Measurements from ENCODE around the gene CPB2.

DNA sequence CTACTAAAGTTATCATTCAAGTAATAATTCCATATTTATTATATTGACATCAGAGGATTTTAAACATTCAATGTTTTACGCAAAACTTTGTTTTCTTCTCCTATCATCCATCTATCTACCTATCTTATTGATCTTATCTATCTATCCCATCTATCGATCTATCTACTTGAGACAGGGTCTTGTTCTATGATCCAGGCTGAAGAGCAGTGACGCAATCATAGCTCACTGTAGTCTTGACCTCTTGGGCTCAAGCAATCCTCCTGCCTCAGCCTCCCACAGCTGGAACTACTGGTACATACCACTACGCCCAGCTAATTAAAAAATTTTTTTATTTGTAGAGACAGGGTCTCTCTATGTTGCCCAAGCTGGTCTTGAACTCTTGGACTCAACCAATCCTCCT lies 79.7 kb downstream of the CPB2 start:
- TF ChIP-seq, protein P1, sequence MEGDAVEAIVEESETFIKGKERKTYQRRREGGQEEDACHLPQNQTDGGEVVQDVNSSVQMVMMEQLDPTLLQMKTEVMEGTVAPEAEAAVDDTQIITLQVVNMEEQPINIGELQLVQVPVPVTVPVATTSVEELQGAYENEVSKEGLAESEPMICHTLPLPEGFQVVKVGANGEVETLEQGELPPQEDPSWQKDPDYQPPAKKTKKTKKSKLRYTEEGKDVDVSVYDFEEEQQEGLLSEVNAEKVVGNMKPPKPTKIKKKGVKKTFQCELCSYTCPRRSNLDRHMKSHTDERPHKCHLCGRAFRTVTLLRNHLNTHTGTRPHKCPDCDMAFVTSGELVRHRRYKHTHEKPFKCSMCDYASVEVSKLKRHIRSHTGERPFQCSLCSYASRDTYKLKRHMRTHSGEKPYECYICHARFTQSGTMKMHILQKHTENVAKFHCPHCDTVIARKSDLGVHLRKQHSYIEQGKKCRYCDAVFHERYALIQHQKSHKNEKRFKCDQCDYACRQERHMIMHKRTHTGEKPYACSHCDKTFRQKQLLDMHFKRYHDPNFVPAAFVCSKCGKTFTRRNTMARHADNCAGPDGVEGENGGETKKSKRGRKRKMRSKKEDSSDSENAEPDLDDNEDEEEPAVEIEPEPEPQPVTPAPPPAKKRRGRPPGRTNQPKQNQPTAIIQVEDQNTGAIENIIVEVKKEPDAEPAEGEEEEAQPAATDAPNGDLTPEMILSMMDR (IDR thresholded peaks at IDR 0.05; ENCODE audit: low read depth, low read length, poor library complexity, severe bottlenecking): no peak
- TF ChIP-seq EZH2phosphoT487 (IDR thresholded peaks at IDR 0.05; ENCODE audit: borderline replicate concordance, low read length): no peak

Measured in DOHH2 (cell line).